ENCODE data around the gene FANCE.

FANCE gene

DNA sequence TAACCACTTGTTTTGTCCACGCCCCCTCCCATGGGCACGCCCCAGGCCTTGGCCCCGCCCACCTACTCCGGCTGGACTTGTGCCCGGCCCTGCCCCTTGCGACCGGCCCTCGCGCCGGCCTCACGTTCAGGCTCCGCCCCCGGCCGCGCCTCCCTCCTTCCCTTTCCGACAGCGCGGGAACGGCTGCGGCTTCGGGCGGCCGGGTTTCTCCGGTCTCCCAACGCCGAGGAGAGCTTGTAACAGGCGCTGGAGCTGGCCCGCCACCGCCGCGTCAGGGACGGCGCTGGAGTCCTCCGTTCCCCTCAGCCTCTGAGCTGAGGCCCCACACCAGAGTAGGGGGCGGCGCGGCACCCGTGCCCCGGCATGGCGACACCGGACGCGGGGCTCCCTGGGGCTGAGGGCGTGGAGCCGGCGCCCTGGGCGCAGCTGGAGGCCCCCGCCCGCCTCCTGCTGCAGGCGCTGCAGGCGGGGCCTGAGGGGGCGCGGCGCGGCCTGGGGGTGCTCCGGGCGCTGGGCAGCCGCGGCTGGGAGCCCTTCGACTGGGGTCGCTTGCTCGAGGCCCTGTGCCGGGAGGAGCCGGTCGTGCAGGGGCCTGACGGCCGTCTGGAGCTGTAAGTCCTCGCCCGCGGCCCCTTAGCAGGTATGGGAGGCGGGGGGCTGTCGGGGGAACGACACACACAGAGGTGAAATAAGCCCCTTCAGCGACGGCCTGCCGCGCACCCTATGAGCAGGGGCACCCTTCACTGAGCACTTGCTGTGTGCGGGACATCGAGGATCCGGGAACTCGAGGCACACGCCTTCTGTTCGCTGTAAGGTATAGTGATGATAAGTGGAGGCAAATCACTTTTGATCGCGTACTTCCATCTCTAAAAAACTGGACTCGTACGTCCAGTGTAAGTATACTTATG is at the start of gene FANCE:
Gene FANCE, plus strand, starts transcription at position 156 of the 908 bp plus-strand sequence. Its CDS starts 208 bp downstream, at position 364.
- peak; percentile 81 to 94 for DNase-seq (ENCODE audit: low read depth in 2 of 2)

DNA sequence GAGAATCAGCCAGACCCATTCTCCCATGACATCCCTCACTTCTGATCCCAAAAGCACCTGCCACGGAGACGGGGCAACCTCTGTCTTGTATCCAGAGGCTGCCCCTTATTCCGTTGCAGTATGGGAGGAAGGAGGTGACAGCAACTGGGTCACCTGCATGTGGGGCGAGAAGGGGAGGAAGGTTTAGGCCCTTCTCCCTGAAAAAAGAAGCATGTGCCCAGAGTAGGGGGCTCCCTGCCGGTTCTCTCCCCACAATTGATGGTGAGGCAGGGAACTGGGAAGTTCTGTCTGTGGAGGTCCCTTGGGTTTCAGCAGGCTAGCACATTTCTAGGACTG is 49.3 kb upstream of the FANCE start:
- no peak for DNase-seq (ENCODE audit: low read depth in 2 of 2)

GRCh38 chr6:35403544-35404442 is 48.3 kb upstream of the FANCE start:
- no peak for DNase-seq (ENCODE audit: low read depth in 2 of 2)

DNA sequence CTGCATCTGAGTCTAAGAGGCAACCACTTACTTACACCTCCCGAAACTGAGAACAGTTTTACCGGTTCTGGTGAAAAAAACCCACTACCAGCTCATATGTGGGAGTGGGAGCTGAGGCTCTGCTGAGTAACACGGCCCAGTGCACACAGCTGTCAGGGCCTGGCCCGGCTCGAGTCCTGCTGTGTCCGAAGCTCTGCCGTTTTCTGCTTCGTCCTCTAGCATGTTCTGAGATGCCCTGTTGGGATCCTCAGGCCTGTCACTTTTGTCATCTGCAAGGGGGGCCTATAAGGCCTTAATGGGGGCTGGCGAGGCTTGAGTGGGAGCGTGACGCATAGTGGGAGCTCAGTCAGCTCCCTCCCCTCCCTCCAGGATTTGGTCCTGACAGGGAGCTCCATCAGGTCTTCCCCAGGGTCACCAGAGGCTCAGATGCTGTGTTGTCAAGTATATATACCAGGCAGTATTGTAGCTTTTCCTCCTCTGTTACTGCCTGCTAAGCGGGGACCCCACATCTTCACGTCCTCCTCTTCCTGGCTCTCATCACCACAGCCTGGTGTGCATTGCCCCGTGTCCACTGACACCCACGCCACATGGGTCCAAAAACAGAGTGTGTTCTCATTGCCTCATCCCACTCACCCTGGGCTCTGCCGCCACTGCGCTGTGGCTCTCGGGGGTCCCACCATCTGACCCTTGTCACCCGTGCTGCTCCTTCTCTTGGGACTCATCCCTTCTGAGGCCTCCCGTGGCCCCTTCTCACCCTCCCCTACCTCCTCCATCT is 45.2 kb upstream of the FANCE start:
- DNase-seq (ENCODE audit: low read depth in 2 of 2), result no peak

DNA sequence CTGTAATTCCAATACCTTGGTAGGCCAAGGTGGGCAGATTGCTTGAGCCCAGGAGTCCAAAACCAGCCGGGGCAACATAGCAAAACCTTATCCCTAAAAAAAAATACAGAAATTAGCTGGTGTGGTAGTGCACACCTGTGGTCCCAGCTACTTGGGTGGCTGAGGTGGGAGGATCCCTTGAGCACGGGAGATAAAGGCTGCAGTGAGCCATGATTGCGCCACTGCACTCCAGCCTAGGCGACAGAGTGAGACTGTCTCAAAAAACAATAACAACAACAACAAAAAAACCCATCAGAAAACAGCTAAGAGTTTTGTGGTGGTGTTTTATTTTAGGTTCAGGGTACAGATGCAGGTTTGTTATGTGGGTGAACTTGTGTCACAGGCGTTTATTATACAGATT is 42.9 kb upstream of the FANCE start:
- DNase-seq (ENCODE audit: low read depth in 2 of 2), result no peak

DNA sequence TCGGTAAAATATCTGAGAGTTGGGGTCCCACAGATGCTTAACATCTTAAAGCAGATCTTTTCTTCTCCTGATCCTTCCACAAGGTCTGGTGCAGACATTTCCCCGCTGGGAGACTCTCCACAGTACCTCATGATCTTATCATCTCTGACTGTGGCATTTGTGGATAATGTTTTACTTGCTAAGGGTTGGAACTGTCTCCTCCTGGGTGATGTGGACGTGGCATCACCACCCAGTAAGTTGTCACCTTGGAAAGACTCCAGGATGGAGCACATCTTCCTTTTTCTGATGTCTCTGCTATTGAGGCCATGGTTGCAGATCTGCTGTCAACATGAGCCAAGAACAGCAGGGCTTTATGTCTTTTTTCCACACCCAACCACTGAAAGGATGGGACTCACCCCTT is 42.0 kb upstream of the FANCE start:
- no peak for DNase-seq (ENCODE audit: low read depth in 2 of 2)

- no peak for DNase-seq (ENCODE audit: low read depth in 2 of 2)
These were observed 41.1 kb upstream of the FANCE start for GRCh38 chr6:35411066-35411465.

GRCh38 chr6:35412102-35412501 is 40.0 kb upstream of the FANCE start:
- no peak for DNase-seq (ENCODE audit: low read depth in 2 of 2)

DNA sequence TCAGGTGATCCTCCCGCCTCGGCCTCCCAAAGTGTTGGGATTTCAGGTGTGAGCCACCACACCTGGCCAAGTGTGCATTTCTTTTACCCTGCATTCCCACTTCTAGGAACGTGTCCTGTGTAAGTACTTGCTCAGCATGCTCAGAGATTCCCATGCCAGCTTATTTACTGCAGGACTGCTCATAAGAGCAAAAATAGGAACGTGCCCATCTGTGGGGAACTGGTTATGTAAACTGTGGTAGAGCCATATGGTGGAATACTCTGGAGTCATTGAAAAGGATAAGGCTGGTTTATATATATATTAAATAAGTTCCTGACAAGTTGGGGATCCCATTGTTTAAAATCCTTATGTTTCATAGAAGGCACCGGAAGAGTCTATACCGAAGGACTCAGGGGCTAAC is 38.2 kb upstream of the FANCE start:
- DNase-seq (ENCODE audit: low read depth in 2 of 2), result no peak

DNA sequence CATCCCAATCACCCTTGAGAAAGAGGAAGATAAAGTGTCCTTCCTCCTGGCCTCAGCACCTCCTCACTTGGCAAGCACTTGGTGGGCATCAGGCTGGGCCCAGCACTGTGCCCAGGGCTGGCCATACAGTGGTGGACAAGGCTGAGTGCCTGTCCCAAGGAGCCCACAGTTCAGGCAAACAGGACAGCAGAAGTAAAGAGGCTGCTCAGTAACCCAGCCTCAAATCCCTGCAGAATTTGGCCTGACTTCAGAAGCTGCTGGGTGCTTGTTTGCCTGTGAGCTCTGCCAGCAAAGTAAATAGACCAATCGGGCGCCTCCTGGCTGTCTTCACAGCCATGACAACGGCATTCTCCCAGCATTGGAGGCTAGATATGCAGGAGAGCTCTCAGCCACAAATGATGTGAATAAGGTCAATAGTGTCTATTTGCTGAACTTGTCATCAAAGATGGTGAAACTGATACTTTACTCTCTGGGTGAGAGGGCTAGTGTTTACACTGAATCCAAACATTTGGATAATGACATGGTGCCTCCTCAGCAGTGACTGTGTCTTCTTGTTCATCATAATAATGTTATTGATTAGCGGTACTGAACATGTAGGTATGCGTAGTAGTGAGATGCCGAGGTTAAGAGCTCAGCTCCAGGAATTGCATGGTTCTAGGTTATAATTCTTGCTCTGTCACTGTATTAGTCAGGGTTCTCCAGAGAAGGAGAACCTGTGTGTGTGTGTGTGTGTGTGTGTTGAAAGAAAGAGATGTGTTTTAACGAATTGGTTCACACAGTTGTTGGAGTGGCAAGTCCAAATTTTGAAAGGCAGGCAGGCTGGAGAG is 36.9 kb upstream of the FANCE start:
- DNase-seq (ENCODE audit: low read depth in 2 of 2), result peak in 1 of 2 donors; percentile 15

DNA sequence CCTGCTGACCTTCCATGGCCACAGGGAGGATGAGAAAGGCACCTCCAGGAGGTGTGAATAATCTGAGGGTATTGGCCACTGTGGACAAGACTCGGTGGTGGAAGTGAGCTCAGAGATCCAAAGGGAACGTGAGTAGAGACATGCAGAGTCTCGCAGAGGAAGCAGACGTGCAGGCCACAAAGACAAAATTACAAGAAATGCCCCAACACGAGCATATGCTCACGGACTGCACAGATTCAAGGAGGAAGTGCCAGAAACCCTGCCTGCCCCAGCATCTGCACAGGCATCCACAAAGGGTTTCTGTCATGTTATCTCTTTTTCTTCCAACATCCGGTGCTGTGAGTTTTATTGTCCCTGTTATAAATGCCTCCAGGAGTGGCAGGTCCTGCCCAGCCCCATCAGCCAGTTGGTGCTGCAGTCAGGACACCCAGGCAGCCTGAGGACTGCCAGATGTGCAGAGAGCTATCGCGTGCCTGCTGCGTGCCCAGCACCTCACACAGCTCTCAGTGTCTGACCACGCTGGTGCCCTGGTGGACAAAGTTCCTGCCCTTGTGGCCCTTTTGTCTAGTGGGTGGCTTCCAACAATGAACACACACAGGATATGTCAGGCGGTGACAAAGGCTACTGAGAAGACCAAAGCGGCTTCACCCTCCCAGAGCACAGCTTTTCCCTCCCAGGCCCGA is 34.0 kb upstream of the FANCE start:
- DNase-seq (ENCODE audit: low read depth in 2 of 2), result no peak

DNA sequence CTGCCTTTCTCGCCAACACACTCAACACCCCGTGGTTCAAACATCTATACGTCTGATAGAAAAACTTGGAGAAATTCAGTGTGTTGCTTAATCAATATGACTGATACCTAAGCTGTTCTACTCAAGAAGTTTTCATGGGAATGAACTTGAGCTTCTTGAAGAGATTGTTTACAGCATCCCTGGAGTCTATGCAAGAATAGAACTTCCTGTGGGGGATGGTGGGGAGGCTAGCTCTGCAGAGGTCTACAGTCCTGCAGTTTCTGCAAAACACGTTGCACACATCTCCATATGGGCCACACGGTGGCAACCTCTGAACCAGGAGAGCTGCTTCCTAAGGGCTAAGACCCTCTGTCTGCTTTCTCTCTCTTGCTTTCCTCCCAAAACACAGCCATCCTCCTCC is 32.7 kb upstream of the FANCE start:
- DNase-seq (ENCODE audit: low read depth in 2 of 2), result no peak

DNA sequence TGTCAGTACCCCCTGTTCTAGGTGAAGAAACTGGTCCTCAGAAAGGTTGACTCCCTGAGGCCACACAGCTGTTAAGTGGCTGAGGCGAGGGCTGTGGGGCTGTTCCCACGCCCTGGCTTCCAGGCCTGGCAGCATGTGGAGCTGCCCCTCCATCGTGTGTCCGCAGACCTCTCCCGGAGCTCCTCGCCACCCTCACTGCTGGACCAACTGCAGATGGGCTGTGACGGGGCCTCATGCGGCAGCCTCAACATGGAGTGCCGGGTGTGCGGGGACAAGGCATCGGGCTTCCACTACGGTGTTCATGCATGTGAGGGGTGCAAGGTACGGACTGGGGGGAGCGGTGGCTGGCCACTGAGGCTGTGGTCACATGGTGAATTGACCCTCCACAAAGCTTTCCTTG is 32.2 kb upstream of the FANCE start:
- DNase-seq (ENCODE audit: low read depth in 2 of 2), result no peak

GRCh38 chr6:35425284-35425683 is 26.9 kb upstream of the FANCE start:
- no peak for DNase-seq (ENCODE audit: low read depth in 2 of 2)

- no peak for DNase-seq (ENCODE audit: low read depth in 2 of 2)
These were observed 26.1 kb upstream of the FANCE start for GRCh38 chr6:35426074-35426473.

GRCh38 chr6:35427435-35427834 is 24.7 kb upstream of the FANCE start:
- no peak for DNase-seq (ENCODE audit: low read depth in 2 of 2)

DNA sequence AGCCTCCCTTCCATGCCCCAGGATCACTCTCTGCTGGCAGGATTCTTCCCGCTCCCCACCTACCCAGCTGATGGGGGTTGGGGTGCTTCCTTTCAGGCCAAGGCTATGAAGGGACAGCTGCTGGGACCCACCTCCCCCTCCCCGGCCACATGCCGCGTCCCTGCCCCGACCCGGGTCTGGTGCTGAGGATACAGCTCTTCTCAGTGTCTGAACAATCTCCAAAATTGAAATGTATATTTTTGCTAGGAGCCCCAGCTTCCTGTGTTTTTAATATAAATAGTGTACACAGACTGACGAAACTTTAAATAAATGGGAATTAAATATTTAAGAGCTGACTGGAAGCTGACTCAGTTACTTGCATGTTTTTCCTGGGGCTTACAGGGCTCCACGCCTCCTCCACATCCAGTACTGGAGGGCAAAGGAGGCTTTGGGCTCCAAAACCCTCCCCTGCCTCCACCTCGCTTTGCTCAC is 24.3 kb upstream of the FANCE start:
- no peak for DNase-seq (ENCODE audit: low read depth in 2 of 2)

GRCh38 chr6:35428421-35429149 is 23.6 kb upstream of the FANCE start:
- DNase-seq (ENCODE audit: low read depth in 2 of 2), result no peak

GRCh38 chr6:35429463-35429862 is 22.7 kb upstream of the FANCE start:
- DNase-seq (ENCODE audit: low read depth in 2 of 2), result no peak

DNA sequence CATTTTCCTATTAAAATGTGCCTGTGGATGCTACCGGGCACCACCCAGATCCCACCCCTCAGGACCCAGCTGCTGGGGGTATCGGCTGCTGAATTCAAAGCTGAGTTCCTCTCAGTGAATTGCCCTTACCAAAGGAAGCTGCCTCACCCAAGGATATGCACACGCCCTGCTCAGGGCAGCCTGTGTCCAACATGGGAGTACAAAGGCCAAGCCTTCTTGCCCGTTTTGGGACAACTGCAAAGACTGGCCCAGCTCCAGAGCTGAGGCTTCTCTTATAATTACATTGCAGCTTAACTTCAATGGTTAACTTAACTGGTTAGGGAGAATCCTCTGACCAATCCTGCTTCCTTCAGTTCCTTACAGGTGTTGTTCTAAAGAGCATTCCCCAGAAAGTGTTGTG is 19.8 kb upstream of the FANCE start:
- DNase-seq (ENCODE audit: low read depth in 2 of 2), result no peak

Measured in stimulated activated CD4-positive, alpha-beta T cell treated with anti-CD3 and anti-CD28 coated beads, Interleukin-15, amount 100 ng/mL, for 48 hours (primary cell).